ENCODE measurements around the gene KCNG4.

GRCh38 chr16:84190731-84191388, 49.0 kb downstream of the KCNG4 start, which contains the start of gene ADAD2:
- TF ChIP-seq POLR2AphosphoS5 (IDR thresholded peaks at IDR 0.05; ENCODE audit: low read depth, low read length) (no peak), CTCF (IDR thresholded peaks at IDR 0.05) (no peak), SIN3A (IDR thresholded peaks at IDR 0.05; ENCODE audit: borderline replicate concordance, insufficient read depth, low read depth, low read length) (no peak), REST (IDR thresholded peaks at IDR 0.05; ENCODE audit: insufficient read depth in 1 of 2, low read depth in 2 of 2, low read length in 1 of 2) (no peak), TCF7L2 (IDR thresholded peaks at IDR 0.05; ENCODE audit: low read depth, low read length) (no peak)
